ENCODE measurements around the gene PELI1.

- TF ChIP-seq, protein P1, sequence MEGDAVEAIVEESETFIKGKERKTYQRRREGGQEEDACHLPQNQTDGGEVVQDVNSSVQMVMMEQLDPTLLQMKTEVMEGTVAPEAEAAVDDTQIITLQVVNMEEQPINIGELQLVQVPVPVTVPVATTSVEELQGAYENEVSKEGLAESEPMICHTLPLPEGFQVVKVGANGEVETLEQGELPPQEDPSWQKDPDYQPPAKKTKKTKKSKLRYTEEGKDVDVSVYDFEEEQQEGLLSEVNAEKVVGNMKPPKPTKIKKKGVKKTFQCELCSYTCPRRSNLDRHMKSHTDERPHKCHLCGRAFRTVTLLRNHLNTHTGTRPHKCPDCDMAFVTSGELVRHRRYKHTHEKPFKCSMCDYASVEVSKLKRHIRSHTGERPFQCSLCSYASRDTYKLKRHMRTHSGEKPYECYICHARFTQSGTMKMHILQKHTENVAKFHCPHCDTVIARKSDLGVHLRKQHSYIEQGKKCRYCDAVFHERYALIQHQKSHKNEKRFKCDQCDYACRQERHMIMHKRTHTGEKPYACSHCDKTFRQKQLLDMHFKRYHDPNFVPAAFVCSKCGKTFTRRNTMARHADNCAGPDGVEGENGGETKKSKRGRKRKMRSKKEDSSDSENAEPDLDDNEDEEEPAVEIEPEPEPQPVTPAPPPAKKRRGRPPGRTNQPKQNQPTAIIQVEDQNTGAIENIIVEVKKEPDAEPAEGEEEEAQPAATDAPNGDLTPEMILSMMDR (IDR thresholded peaks at IDR 0.05; ENCODE audit: low read length) = no peak
- no peak for TF ChIP-seq EZH2 (IDR thresholded peaks at IDR 0.05; ENCODE audit: borderline replicate concordance, low read length)
Measured at GRCh38 chr2:64137567-64137966, 6.7 kb downstream of the PELI1 start.
